SK-N-SH treated with all-trans-retinoic acid at 6 μM for 48 hours (cell line): ENCODE measurements around the gene EFL1.

Experiments used
- ARNTL ChIP-seq: fragments of 450-650 bp; formaldehyde crosslinking; IDR thresholded peaks from 2 replicates; pipeline ENCODE4 v1.5.0; 2020; ENCODE audit warnings: low read depth, mild to moderate bottlenecking, moderate library complexity, borderline replicate concordance
- CREB5 ChIP-seq: fragments of 250-450 bp; sonication (Bioruptor Pico); IDR thresholded peaks from 2 replicates; pipeline ENCODE4 v1.5.1; 2020; ENCODE audit warnings: low read depth, mild to moderate bottlenecking, moderate library complexity
- CSDC2 ChIP-seq: fragments of 250-450 bp; sonication (Bioruptor Pico); IDR thresholded peaks from 2 replicates; pipeline ENCODE4 v1.5.0; 2020; ENCODE audit warnings: mild to moderate bottlenecking, moderate library complexity
- GLIS3 ChIP-seq: fragments of 250-450 bp; sonication (Bioruptor Pico); IDR thresholded peaks from 2 replicates; pipeline ENCODE4 v1.5.0; 2020; ENCODE audit warnings: mild to moderate bottlenecking, moderate library complexity
- OSR1 ChIP-seq: fragments of 250-450 bp; sonication (Bioruptor Pico); IDR thresholded peaks from 2 replicates; pipeline ENCODE4 v1.8.0; 2022; ENCODE audit warnings: moderate library complexity, mild to moderate bottlenecking, inconsistent platforms
- PATZ1 ChIP-seq: fragments of 250-450 bp; sonication (Bioruptor Pico); IDR thresholded peaks from 2 replicates; pipeline ENCODE4 v1.8.0; 2020; ENCODE audit warnings: mild to moderate bottlenecking, moderate library complexity, borderline replicate concordance
- POU6F1 ChIP-seq: fragments of 250-450 bp; sonication (Bioruptor Pico); IDR thresholded peaks from 2 replicates; pipeline ENCODE4 v1.8.0; 2021; ENCODE audit warnings: low read depth, mild to moderate bottlenecking, moderate library complexity, borderline replicate concordance
- RARB ChIP-seq: fragments of 250-450 bp; sonication (Bioruptor Pico); IDR thresholded peaks from 2 replicates; pipeline ENCODE4 v1.8.0; 2021; ENCODE audit warnings: mild to moderate bottlenecking, moderate library complexity
- SNAI2 ChIP-seq: fragments of 250-450 bp; sonication (Bioruptor Pico); IDR thresholded peaks from 2 replicates; pipeline ENCODE4 v1.5.0; 2020; ENCODE audit warnings: mild to moderate bottlenecking, moderate library complexity
- TCF4 ChIP-seq: fragments of 250-450 bp; sonication (Bioruptor Pico); IDR thresholded peaks from 2 replicates; pipeline ENCODE4 v1.8.0; 2021; ENCODE audit warnings: mild to moderate bottlenecking, moderate library complexity, borderline replicate concordance
- ZC3H10 ChIP-seq: fragments of 250-450 bp; sonication (Bioruptor Pico); IDR thresholded peaks from 2 replicates; pipeline ENCODE4 v1.5.1; 2021; ENCODE audit warnings: mild to moderate bottlenecking, moderate library complexity
- ZFP30 ChIP-seq: fragments of 450-650 bp; formaldehyde crosslinking; IDR thresholded peaks from 2 replicates; pipeline ENCODE4 v1.5.0; 2022; ENCODE audit warnings: mild to moderate bottlenecking, moderate library complexity
- ZNF8 ChIP-seq: fragments of 450-650 bp; formaldehyde crosslinking; IDR thresholded peaks from 2 replicates; pipeline ENCODE4 v1.5.0; 2020; ENCODE audit warnings: mild to moderate bottlenecking, moderate library complexity
- TF ChIP-seq, protein P1 (sequence below): fragments of 250-450 bp; sonication (Bioruptor Pico); IDR thresholded peaks from 2 replicates; pipeline ENCODE4 v1.5.1; 2021; ENCODE audit warnings: mild to moderate bottlenecking, moderate library complexity

- TF ChIP-seq CREB5 (CRISPR knock-in tag) (no peak), OSR1 (no peak), PATZ1 (CRISPR knock-in tag) (no peak), SNAI2 (CRISPR knock-in tag) (no peak), ARNTL (no peak), ZNF8 (CRISPR knock-in tag) (no peak), RARB (CRISPR knock-in tag) (no peak), TCF4 (CRISPR knock-in tag) (no peak), POU6F1 (no peak), ZC3H10 (CRISPR knock-in tag) (no peak), CSDC2 (no peak), GLIS3 (CRISPR knock-in tag) (no peak), ZFP30 (no peak)
- TF ChIP-seq, protein P1, sequence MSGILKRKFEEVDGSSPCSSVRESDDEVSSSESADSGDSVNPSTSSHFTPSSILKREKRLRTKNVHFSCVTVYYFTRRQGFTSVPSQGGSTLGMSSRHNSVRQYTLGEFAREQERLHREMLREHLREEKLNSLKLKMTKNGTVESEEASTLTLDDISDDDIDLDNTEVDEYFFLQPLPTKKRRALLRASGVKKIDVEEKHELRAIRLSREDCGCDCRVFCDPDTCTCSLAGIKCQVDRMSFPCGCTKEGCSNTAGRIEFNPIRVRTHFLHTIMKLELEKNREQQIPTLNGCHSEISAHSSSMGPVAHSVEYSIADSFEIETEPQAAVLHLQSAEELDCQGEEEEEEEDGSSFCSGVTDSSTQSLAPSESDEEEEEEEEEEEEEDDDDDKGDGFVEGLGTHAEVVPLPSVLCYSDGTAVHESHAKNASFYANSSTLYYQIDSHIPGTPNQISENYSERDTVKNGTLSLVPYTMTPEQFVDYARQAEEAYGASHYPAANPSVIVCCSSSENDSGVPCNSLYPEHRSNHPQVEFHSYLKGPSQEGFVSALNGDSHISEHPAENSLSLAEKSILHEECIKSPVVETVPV (CRISPR knock-in tag) = no peak
Measured at GRCh38 chr15:82086243-82086995, 176.1 kb downstream of the EFL1 start.
